GM10847 (cell line): Measurements from ENCODE around the gene THAP8.

Experiments used
- POLR2A ChIP-seq: IDR thresholded peaks from 2 replicates; pipeline ENCODE4 v1.6.1; 2011; ENCODE audit not compliant: insufficient read length; ENCODE audit errors: extremely low read depth

The THAP8 gene

GRCh38 chr19:35992907-35993765, 60.9 kb downstream of the THAP8 start:
- no peak for TF ChIP-seq POLR2A

- TF ChIP-seq POLR2A: no peak
Measured at GRCh38 chr19:35991731-35992450, 62.2 kb downstream of the THAP8 start.

GRCh38 chr19:35990771-35991730, 63.0 kb downstream of the THAP8 start:
- no peak for TF ChIP-seq POLR2A

GRCh38 chr19:35990156-35990555, 63.9 kb downstream of the THAP8 start:
- no peak for TF ChIP-seq POLR2A

GRCh38 chr19:35988824-35989223, 65.3 kb downstream of the THAP8 start:
- TF ChIP-seq POLR2A: no peak

GRCh38 chr19:35987571-35987896, 66.6 kb downstream of the THAP8 start:
- TF ChIP-seq POLR2A: no peak

GRCh38 chr19:35986664-35987570, 67.2 kb downstream of the THAP8 start:
- TF ChIP-seq POLR2A: no peak

GRCh38 chr19:35986111-35986510, 68.0 kb downstream of the THAP8 start:
- no peak for TF ChIP-seq POLR2A
